HS-27A (cell line): ENCODE measurements around the gene ZNF746.
"Not testable (repeated sequence)": the region's sequence is repeated elsewhere in the genome, so short reads cannot be mapped to it uniquely, and the experiment has no call there.

Experiments used
- DNase-seq: peaks from one replicate; pipeline ENCODE4 v3.0.0-alpha.2; 2012; ENCODE audit warnings: low read depth, missing footprints

ZNF746 gene

GRCh38 chr7:149459540-149460452, 37.8 kb downstream of the ZNF746 start:
- no peak for DNase-seq

DNA sequence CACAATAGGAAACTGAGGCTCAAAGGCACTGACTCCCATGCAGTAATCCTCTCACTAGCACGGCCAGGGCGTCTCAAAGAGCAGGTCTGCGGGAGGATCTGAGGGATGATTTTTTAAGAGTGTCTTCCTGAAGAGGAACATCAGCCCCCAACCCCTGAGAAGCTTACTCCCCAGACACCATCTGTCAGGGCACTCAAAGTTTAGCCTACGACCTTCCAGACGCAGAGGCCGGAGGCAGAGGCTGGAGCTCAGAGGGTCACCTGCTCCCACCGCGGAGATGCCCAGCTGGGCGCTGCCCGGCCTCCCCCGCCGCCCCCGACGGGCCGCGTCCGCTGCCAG, 38.4 kb downstream of the ZNF746 start:
- no peak for DNase-seq

DNA sequence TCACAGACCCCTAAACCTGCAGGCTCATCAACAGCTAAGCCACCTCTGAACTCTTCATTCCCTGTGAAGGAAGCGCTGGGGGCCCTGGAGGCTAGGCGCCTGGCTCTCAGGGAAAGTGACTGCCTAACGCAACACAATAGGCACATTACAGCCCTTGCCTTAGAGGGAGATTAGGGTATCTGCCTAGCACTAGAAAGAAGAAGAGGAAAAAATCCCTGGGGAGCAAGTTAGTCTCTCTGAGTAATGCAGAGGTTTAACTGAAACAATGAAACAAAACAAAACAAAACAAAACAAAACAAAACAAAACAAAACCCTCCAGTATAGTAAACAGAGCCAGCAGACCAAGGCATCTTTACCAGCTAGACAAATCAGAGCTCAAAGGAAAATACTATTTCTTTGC, 39.4 kb downstream of the ZNF746 start:
- no peak for DNase-seq

- no peak for DNase-seq
Observed at GRCh38 chr7:149457766-149458165, 39.8 kb downstream of the ZNF746 start.

GRCh38 chr7:149456506-149457421, 40.8 kb downstream of the ZNF746 start:
- DNase-seq: no peak

DNA sequence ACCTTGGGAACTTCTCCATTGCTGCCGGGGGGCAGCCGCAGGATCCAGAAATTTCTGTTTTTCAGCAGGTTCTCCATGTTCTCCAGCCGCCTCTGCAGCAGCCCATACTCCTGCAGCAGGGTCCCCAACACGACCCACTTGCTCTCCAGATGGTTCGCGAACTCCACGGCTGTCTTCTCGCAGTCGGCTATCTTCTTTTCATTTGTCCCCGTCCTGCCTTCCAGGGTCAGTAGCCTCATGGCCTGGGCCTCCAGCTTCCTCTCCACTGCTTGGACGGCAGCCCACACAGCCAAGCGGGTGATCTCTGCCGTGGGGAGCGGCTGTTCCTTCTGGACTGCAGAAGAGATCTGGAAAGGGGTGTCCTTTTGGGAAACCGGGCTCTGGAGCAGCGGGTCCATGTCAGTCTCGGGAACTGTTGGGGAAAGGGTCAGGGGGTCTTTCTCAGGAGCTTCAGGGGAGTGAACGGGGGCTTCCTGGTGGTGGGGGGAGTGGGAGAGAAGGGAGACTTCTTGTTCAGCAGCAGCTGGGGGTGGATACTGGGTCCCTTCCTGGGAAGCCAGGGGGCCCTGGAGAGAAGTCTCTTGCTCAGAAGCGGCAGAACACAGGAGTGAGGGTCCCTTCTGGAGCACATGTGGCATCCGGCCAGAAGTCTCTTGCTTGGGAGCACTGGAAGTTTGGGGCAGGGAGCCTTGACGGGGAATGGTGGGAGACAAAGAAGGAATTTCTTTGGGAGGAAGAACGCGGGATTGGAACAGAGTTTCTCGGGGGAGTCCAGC, 42.2 kb downstream of the ZNF746 start:
- DNase-seq: no peak

DNA sequence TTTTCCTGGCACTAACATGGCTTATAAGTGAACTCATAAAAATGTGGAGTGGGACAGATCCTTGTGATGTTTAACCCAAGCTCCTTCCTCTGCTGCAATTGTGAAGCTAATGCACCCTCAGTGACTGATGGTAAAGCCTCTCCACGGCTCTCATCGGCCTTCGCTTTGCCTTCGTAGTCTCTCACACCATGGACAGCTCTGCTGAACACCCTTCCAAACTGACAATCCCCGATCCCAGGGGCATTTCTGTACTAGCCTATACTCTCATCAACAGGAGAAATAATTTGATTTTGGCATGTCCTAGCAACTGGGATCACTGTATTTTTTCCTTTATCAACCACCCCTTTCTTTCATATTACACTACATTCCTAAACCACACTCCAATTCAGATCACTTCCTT, 42.9 kb downstream of the ZNF746 start:
- DNase-seq: no peak

DNA sequence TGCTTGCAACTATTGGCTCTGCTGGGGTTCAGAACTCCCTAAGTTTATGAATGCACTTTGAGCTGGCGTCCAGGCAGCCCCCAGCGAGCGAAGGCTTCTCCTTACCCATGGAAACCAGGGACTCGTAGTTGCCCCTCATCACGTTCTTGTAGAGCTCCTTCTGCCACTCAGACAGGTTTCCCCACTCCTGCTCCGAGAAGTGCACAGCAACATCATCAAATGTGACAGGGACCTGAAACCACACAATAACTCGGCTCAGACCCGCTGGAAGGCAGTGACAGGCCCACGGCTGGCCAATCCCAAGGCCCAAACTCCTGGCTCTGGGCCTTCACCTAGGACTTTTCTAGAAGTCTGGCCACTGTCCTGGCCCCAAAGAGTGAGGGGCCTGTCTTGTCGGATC, 43.6 kb downstream of the ZNF746 start:
- DNase-seq: no peak

- no peak for DNase-seq
Observed at GRCh38 chr7:149450821-149451220, 46.8 kb downstream of the ZNF746 start.

- no peak for DNase-seq
Observed at GRCh38 chr7:149449897-149450296, 47.7 kb downstream of the ZNF746 start.

DNA sequence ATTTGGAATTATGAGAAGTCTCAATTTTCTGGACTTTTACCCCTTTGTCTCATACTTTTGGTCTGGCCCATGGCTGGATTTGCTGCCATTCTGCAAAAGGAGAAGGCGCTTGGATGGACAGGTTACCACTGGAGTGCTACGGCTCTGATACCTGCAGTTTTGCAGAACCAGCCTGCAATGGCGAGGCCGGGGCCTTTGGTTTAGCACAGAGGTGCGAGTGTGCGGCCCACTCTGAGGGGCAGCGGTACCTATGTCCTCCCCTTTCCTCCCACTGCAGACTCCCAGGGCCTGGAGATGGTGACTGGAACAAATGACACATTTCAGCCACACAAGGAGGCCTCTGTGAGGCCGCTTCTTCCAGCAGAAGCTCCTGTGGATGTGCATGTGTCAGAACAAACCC, 48.6 kb downstream of the ZNF746 start:
- DNase-seq: no peak

- not testable (repeated sequence) for DNase-seq
Observed at GRCh38 chr7:149446026-149446425, 51.6 kb downstream of the ZNF746 start.

DNA sequence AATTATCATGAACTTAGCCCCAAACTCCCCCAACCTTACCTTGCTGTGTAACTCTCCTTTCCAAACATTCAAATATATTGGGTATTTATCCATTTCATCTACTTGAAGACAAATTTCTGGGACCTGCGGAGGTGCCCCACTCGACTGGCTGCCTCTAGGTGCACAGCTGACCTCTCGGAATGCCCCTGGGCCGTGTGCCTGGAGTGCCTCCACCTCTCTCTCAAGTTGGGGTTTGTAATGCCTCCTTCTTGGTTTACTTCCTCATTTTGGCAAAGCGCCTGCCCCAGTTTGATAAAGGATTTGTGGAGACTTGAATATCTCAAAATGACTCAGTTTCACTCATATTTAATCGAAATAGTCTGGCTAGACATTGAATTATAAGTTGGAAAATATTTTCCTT, 53.3 kb downstream of the ZNF746 start:
- DNase-seq: no peak

- no peak for DNase-seq
Observed at GRCh38 chr7:149443523-149443922, 54.1 kb downstream of the ZNF746 start.

GRCh38 chr7:149442924-149443323, 54.7 kb downstream of the ZNF746 start:
- DNase-seq: no peak

- no peak for DNase-seq
Observed at GRCh38 chr7:149440222-149440621, 57.4 kb downstream of the ZNF746 start.

DNA sequence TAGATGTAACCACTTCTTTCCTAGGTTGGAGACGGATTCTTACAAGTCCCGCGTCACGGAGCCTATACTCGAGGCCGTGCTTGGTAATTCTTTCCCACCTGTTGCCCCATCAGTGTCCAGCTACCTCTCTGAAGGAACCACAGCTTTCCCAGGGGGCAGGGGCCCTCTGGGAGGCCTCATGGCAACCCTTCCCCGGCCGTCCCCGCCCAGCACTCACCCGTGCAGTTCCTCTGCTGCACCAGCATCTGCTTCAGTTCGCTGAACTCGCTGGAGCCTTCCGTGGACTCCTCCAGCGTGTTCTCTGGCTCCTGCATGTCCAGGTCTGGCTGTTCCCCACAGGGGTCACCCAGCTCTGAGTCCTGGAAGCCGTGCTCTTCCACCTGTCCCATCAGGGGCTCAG, 61.3 kb downstream of the ZNF746 start:
- DNase-seq: no peak

DNA sequence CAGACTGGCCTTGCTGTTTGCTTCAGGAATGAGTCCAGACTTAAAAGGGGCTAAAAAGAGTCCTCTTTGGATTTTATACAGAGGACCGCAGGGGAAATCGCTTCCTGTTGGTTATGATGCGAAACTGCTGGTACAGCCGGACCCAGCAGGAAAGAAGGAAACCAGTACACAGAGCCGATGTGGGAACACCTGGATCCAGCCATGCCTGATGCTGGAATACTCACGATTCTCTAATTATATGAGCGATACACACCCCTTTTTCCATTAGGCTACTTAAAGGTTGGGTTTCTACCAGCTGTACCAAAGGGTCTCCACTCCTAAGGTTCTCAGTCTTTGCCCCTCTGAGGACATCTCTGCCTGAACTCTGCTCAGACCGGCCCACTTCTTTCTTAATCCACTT, 64.5 kb downstream of the ZNF746 start:
- no peak for DNase-seq

GRCh38 chr7:149432121-149432691, 65.4 kb downstream of the ZNF746 start:
- no peak for DNase-seq

DNA sequence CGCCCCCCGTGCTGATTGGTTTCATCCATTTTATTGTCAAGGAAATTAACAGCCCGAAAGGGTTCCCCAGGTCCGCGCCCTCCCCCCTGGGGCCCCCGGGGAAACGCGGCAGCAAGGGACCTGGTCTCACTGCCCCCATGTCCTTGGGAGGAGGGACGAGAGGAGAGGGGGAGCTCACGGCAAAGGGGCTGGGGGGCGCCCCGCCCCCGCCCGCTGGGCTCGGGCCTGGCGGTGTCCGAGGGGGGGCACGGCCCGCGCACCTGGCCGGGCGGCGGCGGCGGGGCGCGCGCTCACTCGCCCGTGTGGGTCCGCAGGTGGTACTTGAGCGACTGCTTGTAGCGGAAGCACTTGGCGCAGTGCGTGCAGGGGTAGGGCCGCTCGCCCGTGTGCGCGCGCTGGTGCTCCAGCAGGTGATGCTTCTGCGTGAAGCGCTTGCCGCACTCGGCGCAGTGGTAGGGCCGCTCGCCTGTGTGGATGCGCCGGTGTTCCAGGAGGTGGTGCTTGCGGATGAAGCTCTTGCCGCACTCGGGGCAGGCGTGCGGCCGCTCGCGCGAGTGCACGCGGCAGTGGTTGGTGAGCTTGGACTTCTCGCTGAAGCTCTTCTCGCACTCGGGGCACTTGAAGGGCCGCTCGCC, 66.0 kb downstream of the ZNF746 start:
- no peak for DNase-seq

DNA sequence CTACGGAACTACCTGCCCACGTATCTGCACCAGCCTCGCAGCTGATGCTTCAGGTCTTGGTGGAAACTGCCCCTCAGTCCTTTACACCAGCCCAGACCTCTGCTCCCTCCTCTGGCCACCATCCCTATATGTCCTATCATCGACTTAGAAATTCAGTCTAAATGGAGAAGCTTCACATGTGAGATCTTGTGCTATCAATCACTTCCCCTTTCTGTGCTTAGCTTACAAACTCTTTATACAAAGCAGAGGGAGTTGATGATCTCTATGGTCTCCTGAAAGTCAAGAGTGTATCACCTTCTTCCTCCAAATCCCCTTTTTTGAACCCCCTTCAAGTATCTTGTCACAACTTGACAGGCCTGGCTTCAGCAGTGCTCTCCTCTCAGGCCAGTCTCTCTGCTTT, 67.4 kb downstream of the ZNF746 start:
- no peak for DNase-seq
